NCI-H2029 treated with DMSO at 0.1 percent for 48 hours (cell line): Measurements from ENCODE around the gene FLNC.
A peak's percentile ranks its signal among the peaks of the same experiment; 100 is the strongest.

ENCODE experiments used
- DNase-seq: peaks from one replicate; lab custom pipeline; 2025; lab: John Stamatoyannopoulos, UW

The FLNC gene

GRCh38 chr7:128845475-128845874 lies 15.3 kb downstream of the FLNC start:
- DNase-seq, result no peak

- no peak for DNase-seq
Observed at GRCh38 chr7:128845987-128846386, 15.8 kb downstream of the FLNC start.

GRCh38 chr7:128846781-128847444 lies 16.7 kb downstream of the FLNC start:
- no peak for DNase-seq

- no peak for DNase-seq
Observed at GRCh38 chr7:128847721-128848211, 17.6 kb downstream of the FLNC start.

- DNase-seq, result no peak
Observed at GRCh38 chr7:128848289-128849155, 18.3 kb downstream of the FLNC start.

- DNase-seq, result no peak
Observed at GRCh38 chr7:128849156-128849515, 18.9 kb downstream of the FLNC start.

- no peak for DNase-seq
Observed at GRCh38 chr7:128849804-128850490, 19.7 kb downstream of the FLNC start.

- no peak for DNase-seq
Observed at GRCh38 chr7:128852537-128853254, 22.5 kb downstream of the FLNC start.

GRCh38 chr7:128853799-128854198 lies 23.6 kb downstream of the FLNC start:
- DNase-seq, result no peak

GRCh38 chr7:128854396-128854795 lies 24.2 kb downstream of the FLNC start:
- DNase-seq, result no peak

GRCh38 chr7:128855559-128855958 lies 25.4 kb downstream of the FLNC start:
- no peak for DNase-seq

GRCh38 chr7:128856001-128856718 lies 26.0 kb downstream of the FLNC start:
- no peak for DNase-seq

- no peak for DNase-seq
Observed at GRCh38 chr7:128858380-128859231, 28.4 kb downstream of the FLNC start.

GRCh38 chr7:128859232-128860157 lies 29.3 kb downstream of the FLNC start:
- no peak for DNase-seq

GRCh38 chr7:128860158-128861073 lies 30.2 kb downstream of the FLNC start:
- DNase-seq, result no peak

- no peak for DNase-seq
Observed at GRCh38 chr7:128861957-128862570, 31.9 kb downstream of the FLNC start.

- peak; percentile 94 for DNase-seq
Observed at GRCh38 chr7:128862571-128863432, 32.6 kb downstream of the FLNC start, which contains the start of gene ATP6V1F. ATP6V1F (plus strand) TSS chr7:128862856; CDS start chr7:128862905, 49 bp downstream.
